Measurements from ENCODE around the gene CHPF. TPM values are rescaled to one million over a fixed set of nuclear protein-coding genes. Genes with fewer than 3 reads are reported as not detected.

The CHPF gene
- total RNA-seq, 4 donors from 2014 or later: 40.4 to 56.6 (median 52.6) TPM

- H3K27ac ChIP-seq: no peak overlapping the region
- intact Hi-C loops (cut with DNase I): no loop called here
- H3K4me3 ChIP-seq: no peak overlapping the region
Observed at GRCh38 chr2:219493086-219493485, 50.5 kb downstream of the CHPF start.

DNA sequence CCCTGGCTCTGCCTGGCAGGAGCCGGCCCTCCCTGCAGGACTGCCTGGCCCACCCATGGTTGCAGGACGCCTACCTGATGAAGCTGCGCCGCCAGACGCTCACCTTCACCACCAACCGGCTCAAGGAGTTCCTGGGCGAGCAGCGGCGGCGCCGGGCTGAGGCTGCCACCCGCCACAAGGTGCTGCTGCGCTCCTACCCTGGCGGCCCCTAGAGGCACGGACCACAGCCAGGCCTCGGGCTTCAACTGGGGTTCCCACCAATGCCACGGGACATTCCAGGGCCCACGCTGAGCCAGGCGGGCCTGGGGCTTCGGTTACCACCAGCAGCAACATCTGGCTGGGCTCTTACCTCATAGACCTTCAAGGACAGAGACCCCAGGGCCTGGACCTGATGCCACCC, 51.0 kb downstream of the CHPF start:
- 41 to 72% methylated on average over 2 of the region's 20 CpGs for WGBS, 2 donors
- intact Hi-C loops (cut with DNase I): no loop called here
- Histone ChIP-seq H3K27me3 (peaks cover 0 to 91% (median 0%) of the 10 kb centered on the region in 4 donors), H3K27ac (no peak overlapping the region), H3K4me1 (peaks cover 7 to 31% (median 14%) of the 10 kb centered on the region in 3 donors), H3K9me3 (no peaks in the 10 kb centered on the region), H3K36me3 (no peaks in the 10 kb centered on the region), H3K4me3 (no peak overlapping the region)
- TF ChIP-seq, protein P1, sequence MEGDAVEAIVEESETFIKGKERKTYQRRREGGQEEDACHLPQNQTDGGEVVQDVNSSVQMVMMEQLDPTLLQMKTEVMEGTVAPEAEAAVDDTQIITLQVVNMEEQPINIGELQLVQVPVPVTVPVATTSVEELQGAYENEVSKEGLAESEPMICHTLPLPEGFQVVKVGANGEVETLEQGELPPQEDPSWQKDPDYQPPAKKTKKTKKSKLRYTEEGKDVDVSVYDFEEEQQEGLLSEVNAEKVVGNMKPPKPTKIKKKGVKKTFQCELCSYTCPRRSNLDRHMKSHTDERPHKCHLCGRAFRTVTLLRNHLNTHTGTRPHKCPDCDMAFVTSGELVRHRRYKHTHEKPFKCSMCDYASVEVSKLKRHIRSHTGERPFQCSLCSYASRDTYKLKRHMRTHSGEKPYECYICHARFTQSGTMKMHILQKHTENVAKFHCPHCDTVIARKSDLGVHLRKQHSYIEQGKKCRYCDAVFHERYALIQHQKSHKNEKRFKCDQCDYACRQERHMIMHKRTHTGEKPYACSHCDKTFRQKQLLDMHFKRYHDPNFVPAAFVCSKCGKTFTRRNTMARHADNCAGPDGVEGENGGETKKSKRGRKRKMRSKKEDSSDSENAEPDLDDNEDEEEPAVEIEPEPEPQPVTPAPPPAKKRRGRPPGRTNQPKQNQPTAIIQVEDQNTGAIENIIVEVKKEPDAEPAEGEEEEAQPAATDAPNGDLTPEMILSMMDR (IDR thresholded peaks at IDR 0.05): no peak
- no peak for DNase-seq

More at GRCh38 chr2:219493086-219493485, 50.5 kb downstream of the CHPF start:
- Histone ChIP-seq H3K4me1 (peaks cover 8 to 36% (median 15%) of the 10 kb centered on the region in 3 donors), H3K36me3 (no peaks in the 10 kb centered on the region), H3K9me3 (no peaks in the 10 kb centered on the region), H3K27me3 (peaks cover 0 to 94% (median 0%) of the 10 kb centered on the region in 4 donors)
- TF ChIP-seq, protein P1 (IDR thresholded peaks at IDR 0.05): no peak
- TF ChIP-seq POLR2A (IDR thresholded peaks at IDR 0.05): no peak
- no peak for DNase-seq
- WGBS, 2 donors: 87% methylated on average over 5 of the region's 5 CpGs

DNA sequence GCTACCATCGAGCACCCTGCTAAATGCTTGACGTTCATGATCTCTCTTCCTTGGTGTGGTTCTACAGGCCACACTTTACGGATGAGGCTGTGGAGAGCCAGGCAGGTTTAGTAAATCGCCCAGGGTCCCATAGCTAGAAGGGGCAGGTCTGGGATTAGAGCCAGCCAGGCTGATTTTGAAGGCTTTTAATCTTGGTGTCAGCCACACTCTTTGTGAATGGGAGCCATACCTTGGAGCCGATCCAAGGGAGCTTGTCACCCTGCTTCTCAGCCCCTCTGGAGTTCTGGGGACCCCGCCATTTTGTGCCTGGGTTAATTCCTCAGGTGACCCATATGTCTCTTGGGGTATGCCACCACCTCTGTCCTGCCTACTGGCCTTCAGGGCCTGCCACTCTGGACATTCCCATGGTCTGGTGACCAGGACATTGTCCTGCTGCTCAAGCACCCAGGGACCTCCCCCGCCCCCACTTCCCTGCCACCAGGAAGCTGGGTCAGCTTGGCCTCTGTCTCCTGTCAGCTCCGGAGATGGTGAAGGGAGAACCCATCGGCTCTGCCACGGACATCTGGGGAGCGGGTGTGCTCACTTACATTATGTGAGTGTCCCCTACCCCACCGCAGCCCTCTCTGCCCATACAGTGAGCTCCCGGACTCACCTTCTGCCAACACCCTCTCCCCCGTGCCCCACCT, 52.2 kb downstream of the CHPF start:
- peaks cover 0 to 91% (median 0%) of the 10 kb centered on the region in 4 donors for H3K27me3 ChIP-seq
- intact Hi-C loops (cut with DNase I): no loop called here
- H3K36me3 ChIP-seq: no peaks in the 10 kb centered on the region
- no peak overlapping the region for H3K4me3 ChIP-seq
- H3K27ac ChIP-seq: no peak overlapping the region
- no peak for DNase-seq
- no peaks in the 10 kb centered on the region for H3K9me3 ChIP-seq
- peaks cover 0 to 20% (median 3%) of the 10 kb centered on the region in 3 donors for H3K4me1 ChIP-seq
- WGBS, 2 donors: 54 to 72% methylated on average over 8 to 13 of the region's 14 CpGs
- no peak for TF ChIP-seq POLR2A (IDR thresholded peaks at IDR 0.05)
- TF ChIP-seq, protein P1 (IDR thresholded peaks at IDR 0.05): no peak

- Histone ChIP-seq H3K4me3 (no peak overlapping the region), H3K9me3 (no peaks in the 10 kb centered on the region), H3K27ac (no peak overlapping the region), H3K4me1 (peaks cover 0 to 12% (median 0%) of the 10 kb centered on the region in 3 donors), H3K27me3 (peaks cover 0 to 91% (median 0%) of the 10 kb centered on the region in 4 donors), H3K36me3 (no peaks in the 10 kb centered on the region)
- TF ChIP-seq, protein P1 (IDR thresholded peaks at IDR 0.05): no peak
- no peak for TF ChIP-seq POLR2A (IDR thresholded peaks at IDR 0.05)
- WGBS, 2 donors: 74 to 75% methylated on average over 1 to 3 of the region's 10 CpGs
- DNase-seq: no peak
- intact Hi-C loops (cut with DNase I): no loop called here
Observed at GRCh38 chr2:219490600-219491130, 52.9 kb downstream of the CHPF start.

DNA sequence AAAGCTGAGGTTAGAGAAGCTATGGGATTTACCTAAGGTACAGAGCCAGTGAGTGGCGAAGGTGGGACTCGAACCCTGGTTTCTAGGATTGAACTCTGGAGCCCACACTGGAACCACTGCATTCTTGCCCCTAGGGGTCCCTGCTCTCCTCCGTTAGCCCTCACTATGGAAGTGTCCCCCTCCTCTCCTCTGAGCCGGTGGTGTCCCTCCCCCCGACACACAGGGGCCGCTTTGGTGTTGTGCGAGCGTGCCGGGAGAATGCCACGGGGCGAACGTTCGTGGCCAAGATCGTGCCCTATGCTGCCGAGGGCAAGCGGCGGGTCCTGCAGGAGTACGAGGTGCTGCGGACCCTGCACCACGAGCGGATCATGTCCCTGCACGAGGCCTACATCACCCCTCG, 53.4 kb downstream of the CHPF start:
- H3K36me3 ChIP-seq: no peaks in the 10 kb centered on the region
- peaks cover 0 to 91% (median under 1%) of the 10 kb centered on the region in 4 donors for H3K27me3 ChIP-seq
- TF ChIP-seq POLR2A (IDR thresholded peaks at IDR 0.05): no peak
- TF ChIP-seq, protein P1 (IDR thresholded peaks at IDR 0.05): no peak
- intact Hi-C loops (cut with DNase I): no loop called here
- no peaks in the 10 kb centered on the region for H3K9me3 ChIP-seq
- DNase-seq: no peak
- peaks cover 0 to 7% (median 0%) of the 10 kb centered on the region in 3 donors for H3K4me1 ChIP-seq
- 85 to 100% methylated on average over 2 of the region's 23 CpGs for WGBS, 2 donors
- no peak overlapping the region for H3K4me3 ChIP-seq
- H3K27ac ChIP-seq: no peak overlapping the region

All from esophagus squamous epithelium (tissue), 5 donors.